Fibroblast of lung (primary cell): Measurements from ENCODE around the gene NEUROD2.

ENCODE experiments used
- CTCF ChIP-seq, 2 donors: IDR thresholded peaks in 1 of 2; conservative IDR thresholded peaks in 1 of 2; 1 replicate in 1 of 2; 2 replicates in 1 of 2; pipeline ENCODE4 v1.5.1; 2011 to 2012; ENCODE audit warnings: low read length in 2 of 2, control low read depth in 1 of 2, inconsistent platforms in 1 of 2, low read depth in 1 of 2, mild to moderate bottlenecking in 1 of 2
- EZH2 ChIP-seq: IDR thresholded peaks from 2 replicates; pipeline ENCODE4 v1.5.1; 2012; ENCODE audit warnings: low read length, control low read depth, mild to moderate bottlenecking; ENCODE audit errors: missing control alignments

- no peak for TF ChIP-seq CTCF (conservative IDR thresholded peaks at IDR 0.05 in 1 of 2, IDR thresholded peaks at IDR 0.05 in 1 of 2; ENCODE audit: low read depth in 1 of 2, low read length in 2 of 2)
- TF ChIP-seq EZH2 = no peak
These were observed 45.3 kb downstream of the NEUROD2 start for GRCh38 chr17:39562395-39562794.
